GM12878 (cell line): Measurements from ENCODE around the gene PGM3. TPM values are rescaled to one million over a fixed set of nuclear protein-coding genes. Genes with fewer than 3 reads are reported as not detected.

ENCODE experiments used
- ATAC-seq: fragments of 200-7000 bp; cut with Tn5 transposase; 3 replicates; pipeline ENCODE4 v1.9.1; 2020; ENCODE audit warnings: mild to moderate bottlenecking, moderate library complexity
- BruUV-seq: library from RNA; stranded (reverse); fragments of 400-500 nt; replicated peaks from 2 replicates; lab custom pipeline; 2021; lab: Mats Ljungman, UMichigan
- CTCF ChIA-PET: fragments of 300-600 bp; sonication (Branson Sonifier 250); formaldehyde crosslinking; extraction: SDS; loops from one replicate; lab custom pipeline; 2021; ENCODE audit warnings: inconsistent platforms; lab: Yijun Ruan, JAX
- POLR2A ChIA-PET: fragments of 350-600 bp; formaldehyde crosslinking; extraction: SDS; loops from one replicate; lab custom pipeline; 2021; ENCODE audit warnings: inconsistent platforms; lab: Charles Lee
- RAD21 ChIA-PET: fragments of 300-600 bp; sonication (Branson Sonifier 250); formaldehyde crosslinking; loops from one replicate; lab custom pipeline; 2023; ENCODE audit warnings: antibody characterized with exemption; ENCODE audit not compliant: unreplicated experiment; lab: Charles Lee
- SMC1A ChIA-PET: fragments of 300-600 bp; sonication (Branson Sonifier 250); formaldehyde crosslinking; loops from one replicate; lab custom pipeline; 2023; ENCODE audit not compliant: unreplicated experiment, uncharacterized antibody; lab: Charles Lee
- DNase-seq: peaks from one replicate; pipeline ENCODE4 v3.0.0-alpha.2; 2011; ENCODE audit warnings: low read depth, low spot score
- FAIRE-seq: peaks from 3 replicates; lab custom pipeline; 2011; peaks lifted over from hg19 to GRCh38; lab: Jason Lieb, UNC
- H2AFZ ChIP-seq: 2 replicates; pipeline ENCODE4 v1.6.0; 2011; ENCODE audit warnings: low read depth, low read length, control low read depth; ENCODE audit not compliant: control insufficient read depth
- H3K27ac ChIP-seq: 2 replicates; pipeline ENCODE4 v1.5.1; 2011; ENCODE audit warnings: control low read depth; ENCODE audit not compliant: control insufficient read depth, insufficient read depth
- H3K27me3 ChIP-seq, 2 experiments: replicated peaks in 1 of 2; 2 replicates each; pipeline versions ENCODE4 v1.6.0 to v1.6.1; 2011; ENCODE audit warnings: low read length in 1 of 2; ENCODE audit not compliant: control insufficient read depth in 2 of 2, insufficient read depth in 2 of 2
- H3K36me3 ChIP-seq, 2 experiments: 2 replicates each; pipeline ENCODE4 v1.5.1; 2011; ENCODE audit warnings: low read length in 1 of 2; ENCODE audit not compliant: control insufficient read depth in 2 of 2, insufficient read depth in 2 of 2
- H3K4me1 ChIP-seq: 2 replicates; pipeline ENCODE4 v1.6.1; 2011; ENCODE audit warnings: mild to moderate bottlenecking, low read length, moderate library complexity, mixed read lengths; ENCODE audit not compliant: control insufficient read depth, insufficient read depth
- H3K4me2 ChIP-seq: 2 replicates; pipeline ENCODE4 v1.6.0; 2011; ENCODE audit warnings: control low read depth; ENCODE audit not compliant: control insufficient read depth, insufficient read depth
- H3K4me3 ChIP-seq: fragments of 200-600 bp; sonication (generic); 2 replicates; pipeline ENCODE4 v1.5.1; 2016
- H3K79me2 ChIP-seq: 2 replicates; pipeline ENCODE4 v1.6.0; 2011; ENCODE audit warnings: low read length; ENCODE audit not compliant: control insufficient read depth, insufficient read depth
- H3K9ac ChIP-seq: 2 replicates; pipeline ENCODE4 v1.8.0; 2011; ENCODE audit warnings: low read length, control low read depth, mixed read lengths; ENCODE audit not compliant: control insufficient read depth, insufficient read depth
- H3K9me3 ChIP-seq: replicated peaks from 3 replicates; pipeline ENCODE4 v1.5.1; 2011; ENCODE audit warnings: mild to moderate bottlenecking, low read length; ENCODE audit not compliant: control insufficient read depth, insufficient read depth
- H4K20me1 ChIP-seq: 2 replicates; pipeline ENCODE4 v1.6.0; 2011; ENCODE audit not compliant: control insufficient read depth, insufficient read depth
- BCL11A ChIP-seq: IDR thresholded peaks from 2 replicates; pipeline ENCODE4 v1.6.1; 2011; ENCODE audit warnings: low read depth, low read length
- BCLAF1 ChIP-seq: fragments of 450-650 bp; IDR thresholded peaks from 2 replicates; pipeline ENCODE4 v1.6.1; 2017; ENCODE audit warnings: antibody characterized with exemption, mild to moderate bottlenecking, moderate library complexity
- BMI1 ChIP-seq: fragments of 450-650 bp; IDR thresholded peaks from 2 replicates; pipeline ENCODE4 v1.6.1; 2016; ENCODE audit warnings: mild to moderate bottlenecking, moderate library complexity, borderline replicate concordance
- CBX5 ChIP-seq: sonication (generic); IDR thresholded peaks from 2 replicates; pipeline ENCODE4 v1.6.1; 2016; ENCODE audit warnings: low read depth, moderate library complexity, mild to moderate bottlenecking, inconsistent platforms
- GATAD2B ChIP-seq: fragments of 450-650 bp; conservative IDR thresholded peaks from 2 replicates; pipeline ENCODE4 v1.6.1; 2017; ENCODE audit warnings: low read depth, mild to moderate bottlenecking, moderate library complexity
- HDAC6 ChIP-seq: fragments of 200-600 bp; sonication (generic); IDR thresholded peaks from one replicate; pipeline ENCODE4 v1.8.0; 2017; ENCODE audit warnings: antibody characterized with exemption; ENCODE audit not compliant: unreplicated experiment
- IKZF1 ChIP-seq: fragments of 450-650 bp; conservative IDR thresholded peaks from 2 replicates; pipeline ENCODE4 v1.6.1; 2017; ENCODE audit warnings: antibody characterized with exemption, mild to moderate bottlenecking
- IKZF2 ChIP-seq, 2 experiments: fragments of 450-650 bp; IDR thresholded peaks; 2 replicates each; pipeline ENCODE4 v1.6.1; 2017; ENCODE audit warnings: mild to moderate bottlenecking in 2 of 2, moderate library complexity in 2 of 2
- JUND ChIP-seq: IDR thresholded peaks from 2 replicates; pipeline ENCODE4 v1.6.1; 2012; ENCODE audit warnings: low read depth, mild to moderate bottlenecking, low read length, improper control_type of control experiment, moderate library complexity
- MTA2 ChIP-seq: fragments of 450-650 bp; IDR thresholded peaks from 2 replicates; pipeline ENCODE4 v1.6.1; 2016; ENCODE audit warnings: low read depth, mild to moderate bottlenecking, moderate library complexity
- NFYA ChIP-seq: IDR thresholded peaks from 2 replicates; pipeline ENCODE4 v1.6.1; 2011; ENCODE audit warnings: low read depth, mild to moderate bottlenecking, low read length, improper control_type of control experiment, borderline replicate concordance
- NR2C2 ChIP-seq: IDR thresholded peaks from 2 replicates; pipeline ENCODE4 v1.6.1; 2011; ENCODE audit warnings: borderline replicate concordance, low read depth; ENCODE audit not compliant: control insufficient read depth, insufficient read length
- PAX5 ChIP-seq: IDR thresholded peaks from 2 replicates; pipeline ENCODE4 v1.6.1; 2011; ENCODE audit warnings: low read depth, low read length, borderline replicate concordance
- SIX5 ChIP-seq: IDR thresholded peaks from 2 replicates; pipeline ENCODE4 v1.6.1; 2011; ENCODE audit warnings: mild to moderate bottlenecking, low read depth, low read length, moderate library complexity; ENCODE audit not compliant: severe bottlenecking
- TAF1 ChIP-seq: IDR thresholded peaks from 2 replicates; pipeline ENCODE4 v1.6.1; 2011; ENCODE audit warnings: mild to moderate bottlenecking, low read depth, low read length, borderline replicate concordance
- ZBTB4 ChIP-seq: fragments of 450-650 bp; formaldehyde crosslinking; IDR thresholded peaks from 2 replicates; pipeline ENCODE4 v1.4.0; 2022; ENCODE audit warnings: mild to moderate bottlenecking, moderate library complexity
- in situ Hi-C: fragments of 300-500 bp; cut with MboI; formaldehyde crosslinking; loops from 9 replicates; pipeline ENCODE4 v1.14.3; 2018; ENCODE audit warnings: mixed read lengths
- intact Hi-C: fragments of 100-400 bp; cut with micrococcal nuclease; formaldehyde crosslinking; loops from one replicate; pipeline ENCODE4 v1.14.2; 2022; ENCODE audit not compliant: unreplicated experiment
- polyA plus RNA-seq, 11 experiments: library from polyadenylated mRNA; depleted of rRNA in 4 of 11; unstranded in 6 of 11; stranded (reverse) in 5 of 11; fragments of >200 nt; fragmentation: Nextera tagmentation in 4 of 11; fragmentation: Illumina TruSeq in 1 of 11; extraction: Ambion mirVana in 4 of 11; extraction: Trizol in 1 of 11; gene quantifications; 1 replicate in 1 of 11; 2 replicates in 10 of 11; pipeline versions ENCODE4 v1.2.1 to v1.2.3, GENCODE V29; 2011 to 2016; ENCODE audit warnings: inconsistent platforms in 2 of 11, missing spikeins in 2 of 11, low read depth in 1 of 11
- total RNA-seq, 4 experiments: library from RNA; depleted of rRNA in 3 of 4; stranded (reverse); fragments of >200 nt in 3 of 4; fragmentation: Illumina TruSeq in 1 of 4; extraction: Trizol in 1 of 4; gene quantifications; 2 replicates each; pipeline versions ENCODE4 v1.2.1 to v1.2.3, GENCODE V29; 2013 to 2021

The PGM3 gene
- total and polyA plus RNA-seq, 10 of the 15 experiments (the other 5 are each of a cell fraction or from before 2014, with no cell fraction given), result 13.0 to 36.0 (median 24.6) TPM

- TF ChIP-seq NFYA, result no peak
- TF ChIP-seq GATAD2B, result no peak
- TF ChIP-seq JUND, result no peak
- no peak for TF ChIP-seq BCLAF1
- TF ChIP-seq, all 136 proteins: peak for 0
Measured at GRCh38 chr6:83221276-83221675, 28.2 kb upstream of the PGM3 start (continued).

- POLR2A ChIA-PET, result interaction anchor here (1.0 kb wide), 1 partner anchor 25 kb away, joined by 3 read pairs; no protein-coding TSS in a partner anchor
- intact Hi-C loops, result loop anchor here (10.0 kb wide), 1 partner anchor 375 kb away; no protein-coding TSS in a partner anchor
- Histone ChIP-seq H3K9ac (no peak overlapping the region), H3K4me2 (no peak overlapping the region), H4K20me1 (no peaks in the 10 kb centered on the region), H3K4me1 (no peaks in the 10 kb centered on the region), H2AFZ (no peak overlapping the region), H3K79me2 (no peaks in the 10 kb centered on the region), H3K27me3 (no peaks in the 10 kb centered on the region), H3K4me3 (no peak overlapping the region), H3K27ac (no peak overlapping the region), H3K36me3 (no peaks in the 10 kb centered on the region; a peak in 1 of 4 replicates), H3K9me3 (no peaks in the 10 kb centered on the region)
- RAD21 ChIA-PET, result interaction anchor here (1.0 to 1.7 kb wide), 4 partner anchors 59 to 294 kb away, joined by 3 to 12 read pairs (median 6); partner anchors contain the start of gene PRSS35
- ATAC-seq, result no peak
- FAIRE-seq, result no peak
- SMC1A ChIA-PET, result interaction anchor here (0.8 to 10.5 kb wide), 8 partner anchors 8 to 383 kb away, joined by 3 to 277 read pairs (median 6); partner anchors contain the start of genes DOP1A, PRSS35 and UBE3D
- in situ Hi-C loops, result loop anchor here (5.0 kb wide), 1 partner anchor 297 kb away; no protein-coding TSS in a partner anchor
- CTCF ChIA-PET, result interaction anchor here (1.4 to 19.5 kb wide), 5 partner anchors 19 to 299 kb away, joined by 3 to 635 read pairs (median 6); partner anchors contain the start of genes DOP1A, PRSS35 and UBE3D
- no TSS peak for BruUV-seq
- DNase-seq, result no peak
- TF ChIP-seq BMI1 (no peak), CBX5 (no peak), NR2C2 (no peak), TAF1 (no peak), PAX5 (no peak), MTA2 (no peak), IKZF1 (no peak), HDAC6 (no peak), IKZF2 (IDR thresholded peaks at IDR 0.05) (no peak), BCL11A (no peak), SIX5 (no peak), ZBTB4 (no peak)
Measured at GRCh38 chr6:83220121-83220520, 27.1 kb upstream of the PGM3 start.
